HL-60 (cell line): ENCODE data around the gene COL9A1.

Source experiments
- CTCF ChIP-seq: IDR thresholded peaks from one replicate; pipeline ENCODE4 v1.5.1; 2011; ENCODE audit warnings: low read length, control low read depth, inconsistent platforms; ENCODE audit not compliant: insufficient read depth
- POLR2AphosphoS5 ChIP-seq: IDR thresholded peaks from 2 replicates; pipeline ENCODE4 v1.6.1; 2012; ENCODE audit warnings: low read depth
- REST ChIP-seq: IDR thresholded peaks from 2 replicates; pipeline ENCODE4 v1.6.1; 2012; ENCODE audit warnings: low read depth; ENCODE audit not compliant: insufficient replicate concordance

- TF ChIP-seq POLR2AphosphoS5: no peak
- TF ChIP-seq CTCF: no peak
- no peak for TF ChIP-seq REST
Observed at GRCh38 chr6:70210462-70210861, 92.4 kb downstream of the COL9A1 start.
